Hepatocyte (in vitro differentiated cells): ENCODE results near the gene ZNF710. TPM values are rescaled to one million over a fixed set of nuclear protein-coding genes. Genes with fewer than 3 reads are reported as not detected.

Experiments used
- DNase-seq: peaks from one replicate; pipeline ENCODE4 v3.0.0-alpha.2; 2016; ENCODE audit warnings: low spot score
- H2AFZ ChIP-seq: fragments of 200-600 bp; sonication (generic); 2 replicates; pipeline ENCODE4 v1.6.0; 2016; ENCODE audit warnings: antibody characterized with exemption, mild to moderate bottlenecking
- H3K27ac ChIP-seq: fragments of 200-600 bp; sonication (generic); 2 replicates; pipeline ENCODE4 v1.5.1; 2016; ENCODE audit warnings: mild to moderate bottlenecking
- H3K27me3 ChIP-seq: fragments of 200-600 bp; sonication (generic); 2 replicates; pipeline ENCODE4 v1.6.1; 2016
- H3K36me3 ChIP-seq: fragments of 200-600 bp; sonication (generic); replicated peaks from 2 replicates; pipeline ENCODE4 v1.5.1; 2016; ENCODE audit warnings: low read depth; ENCODE audit not compliant: insufficient read depth
- H3K4me1 ChIP-seq: fragments of 200-600 bp; sonication (generic); 2 replicates; pipeline ENCODE4 v1.5.1; 2016; ENCODE audit warnings: mild to moderate bottlenecking, moderate library complexity; ENCODE audit not compliant: insufficient read depth
- H3K4me2 ChIP-seq: fragments of 200-600 bp; sonication (generic); 2 replicates; pipeline ENCODE4 v1.6.0; 2016
- H3K4me3 ChIP-seq: fragments of 200-600 bp; sonication (generic); 2 replicates; pipeline ENCODE4 v1.5.1; 2016; ENCODE audit warnings: mild to moderate bottlenecking
- H3K79me2 ChIP-seq: fragments of 200-600 bp; sonication (generic); 2 replicates; pipeline ENCODE4 v1.6.0; 2017; ENCODE audit warnings: mild to moderate bottlenecking
- H3K9me2 ChIP-seq: fragments of 200-600 bp; sonication (generic); replicated peaks from 2 replicates; pipeline ENCODE4 v1.6.0; 2017; ENCODE audit warnings: mild to moderate bottlenecking; ENCODE audit not compliant: insufficient read depth
- H3K9me3 ChIP-seq: fragments of 200-600 bp; sonication (generic); 2 replicates; pipeline ENCODE4 v1.5.1; 2016; ENCODE audit warnings: low read depth, mild to moderate bottlenecking
- H4K20me1 ChIP-seq: fragments of 200-600 bp; sonication (generic); 2 replicates; pipeline ENCODE4 v1.6.0; 2016; ENCODE audit warnings: mild to moderate bottlenecking; ENCODE audit not compliant: insufficient read depth, poor library complexity, severe bottlenecking
- CTCF ChIP-seq: fragments of 200-600 bp; sonication (generic); IDR thresholded peaks from 2 replicates; pipeline ENCODE4 v1.5.1; 2016; ENCODE audit warnings: antibody characterized with exemption, mild to moderate bottlenecking; ENCODE audit not compliant: poor library complexity
- EZH2 ChIP-seq: fragments of 200-600 bp; sonication (generic); IDR thresholded peaks from 2 replicates; pipeline ENCODE4 v1.6.1; 2016; ENCODE audit warnings: antibody characterized with exemption, mild to moderate bottlenecking, borderline replicate concordance
- EZH2phosphoT487 ChIP-seq: fragments of 200-600 bp; sonication (generic); IDR thresholded peaks from one replicate; pipeline ENCODE4 v1.6.1; 2018; ENCODE audit warnings: antibody characterized with exemption, mild to moderate bottlenecking, low read depth, moderate library complexity; ENCODE audit not compliant: unreplicated experiment, severe bottlenecking
- WGBS: methylation state at CpG from one replicate; pipeline ENCODE4 v1.1.6; 2016; ENCODE audit warnings: low lambda C conversion rate; ENCODE audit errors: missing lambda C conversion rate; 5-methylcytosine and 5-hydroxymethylcytosine counted together
- polyA plus RNA-seq: library from polyadenylated mRNA; unstranded; fragments of >200 nt; fragmentation: Nextera tagmentation; extraction: Ambion mirVana; gene quantifications from 2 replicates; pipeline ENCODE4 v1.2.1, GENCODE V29; 2016
- total RNA-seq: library from RNA; depleted of rRNA; stranded (reverse); fragments of >200 nt; gene quantifications from 2 replicates; pipeline ENCODE4 v1.2.3, GENCODE V29; 2014

Gene ZNF710
- total and polyA plus RNA-seq, 2 experiments from 2014 or later: 14.5 to 17.2 TPM

DNA sequence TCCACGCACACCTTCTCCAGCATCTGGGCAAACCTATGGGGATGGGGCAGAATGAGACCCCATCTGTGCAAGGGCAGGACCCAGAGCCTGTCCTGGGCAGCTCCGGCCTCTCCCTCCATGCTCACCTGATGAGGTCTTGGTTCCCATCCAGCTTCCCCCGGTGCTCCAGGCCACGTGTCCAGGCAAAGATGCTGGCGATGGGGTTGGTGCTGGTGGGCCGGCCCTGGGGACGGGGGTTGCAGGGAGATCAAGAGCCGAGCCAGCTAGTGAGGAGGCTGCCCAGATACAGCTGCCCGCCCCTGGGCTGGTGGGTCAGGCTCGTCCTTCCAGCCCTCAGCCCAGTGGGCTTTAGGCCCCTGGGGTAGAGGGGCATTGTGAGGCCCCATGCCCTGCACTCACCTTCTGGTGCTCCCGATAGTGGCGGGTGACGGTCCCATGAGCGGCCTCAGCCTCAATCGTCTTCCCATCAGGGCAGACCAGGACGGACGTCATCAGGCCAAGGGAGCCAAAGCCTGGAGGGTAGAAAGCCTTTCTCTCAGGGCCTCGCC is 83.8 kb downstream of the ZNF710 start:
- Histone ChIP-seq H2AFZ (no peak overlapping the region), H3K4me1 (no peaks in the 10 kb centered on the region), H3K36me3 (no peaks in the 10 kb centered on the region), H3K9me3 (no peaks in the 10 kb centered on the region), H3K4me3 (no peak overlapping the region), H3K4me2 (no peak overlapping the region), H3K9me2 (no peaks in the 10 kb centered on the region), H4K20me1 (no peaks in the 10 kb centered on the region), H3K79me2 (no peaks in the 10 kb centered on the region), H3K27ac (no peak overlapping the region), H3K27me3 (no peaks in the 10 kb centered on the region)
- DNase-seq: no peak
- 97% methylated on average over 18 of the region's 18 CpGs for WGBS
- no peak for TF ChIP-seq CTCF
- no peak for TF ChIP-seq EZH2
- TF ChIP-seq EZH2phosphoT487: no peak

DNA sequence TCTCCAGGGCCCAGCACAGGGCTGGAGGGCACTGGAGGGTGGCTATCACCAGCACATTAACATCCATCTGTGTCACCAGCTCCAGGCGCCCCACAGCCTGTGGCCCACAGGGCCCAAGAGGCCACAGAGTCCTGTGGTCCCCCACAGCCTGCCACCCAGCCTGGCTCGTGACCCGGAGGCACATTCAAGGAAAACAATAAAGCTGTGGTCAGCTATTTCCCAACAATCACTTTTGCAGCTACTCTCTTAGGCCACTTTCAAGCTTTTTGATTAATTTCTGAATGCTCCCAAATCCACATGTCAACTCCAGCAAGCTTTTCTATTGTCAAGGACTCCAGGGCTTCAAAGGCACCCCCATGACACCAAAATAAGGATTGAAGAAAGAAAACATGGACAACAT is 84.4 kb downstream of the ZNF710 start:
- H3K9me3 ChIP-seq: no peaks in the 10 kb centered on the region
- H3K4me3 ChIP-seq: no peak overlapping the region
- H3K36me3 ChIP-seq: no peaks in the 10 kb centered on the region
- H3K27ac ChIP-seq: no peak overlapping the region
- no peaks in the 10 kb centered on the region for H3K79me2 ChIP-seq
- H4K20me1 ChIP-seq: no peaks in the 10 kb centered on the region
- no peak overlapping the region for H3K4me2 ChIP-seq
- no peaks in the 10 kb centered on the region for H3K9me2 ChIP-seq
- no peaks in the 10 kb centered on the region for H3K27me3 ChIP-seq
- DNase-seq: no peak
- TF ChIP-seq EZH2phosphoT487: no peak
- no peak for TF ChIP-seq CTCF
- TF ChIP-seq EZH2: no peak
- no peak overlapping the region for H2AFZ ChIP-seq
- 88% methylated on average over 3 of the region's 3 CpGs for WGBS
- H3K4me1 ChIP-seq: no peaks in the 10 kb centered on the region

- H3K79me2 ChIP-seq: peaks cover 8% of the 10 kb centered on the region
- no peak overlapping the region for H3K4me2 ChIP-seq
- no peaks in the 10 kb centered on the region for H3K27me3 ChIP-seq
- no peaks in the 10 kb centered on the region for H3K9me2 ChIP-seq
- H4K20me1 ChIP-seq: no peaks in the 10 kb centered on the region
- WGBS: 89% methylated on average over 7 of the region's 7 CpGs
- H3K4me3 ChIP-seq: no peak overlapping the region
- H3K27ac ChIP-seq: no peak overlapping the region
- no peaks in the 10 kb centered on the region for H3K9me3 ChIP-seq
- no peak overlapping the region for H2AFZ ChIP-seq
- no peak for DNase-seq
- no peaks in the 10 kb centered on the region for H3K36me3 ChIP-seq
- peak; percentile 58 for TF ChIP-seq CTCF
- no peak for TF ChIP-seq EZH2
- no peaks in the 10 kb centered on the region for H3K4me1 ChIP-seq
These were observed 85.7 kb downstream of the ZNF710 start for GRCh38 chr15:90086868-90087268.
